Right atrium auricular region (tissue), 2 donors: ENCODE data around the gene TUBB6. TPM values are rescaled to one million over a fixed set of nuclear protein-coding genes. Genes with fewer than 3 reads are reported as not detected.
A peak's percentile ranks its signal among the peaks of the same experiment; 100 is the strongest.

Source experiments
- DNase-seq: peaks from one replicate; pipeline ENCODE4 v3.0.0-alpha.2; 2019; ENCODE audit warnings: low spot score
- H3K27ac ChIP-seq, 2 donors: fragments of 200-600 bp; sonication (generic); 1 replicate in 1 of 2; 2 replicates in 1 of 2; pipeline ENCODE4 v1.5.1; 2016 to 2019
- H3K27me3 ChIP-seq, 2 donors: fragments of 200-600 bp; sonication (generic); one replicate each; pipeline versions ENCODE4 v1.5.1 to v1.6.0; 2017 to 2019
- H3K36me3 ChIP-seq: fragments of 200-600 bp; sonication (generic); one replicate; pipeline ENCODE4 v1.5.1; 2016
- H3K4me1 ChIP-seq, 2 donors: fragments of 200-600 bp; sonication (generic); one replicate each; pipeline versions ENCODE4 v1.5.1 to v1.6.0; 2017 to 2019
- H3K4me3 ChIP-seq, 2 donors: fragments of 200-600 bp; sonication (generic); 1 replicate in 1 of 2; 2 replicates in 1 of 2; pipeline ENCODE4 v1.5.1; 2017 to 2019; ENCODE audit warnings: mild to moderate bottlenecking in 1 of 2, moderate library complexity in 1 of 2
- H3K9me3 ChIP-seq, 2 donors: fragments of 200-600 bp; sonication (generic); one replicate each; pipeline ENCODE4 v1.5.1; 2019
- CTCF ChIP-seq, 2 donors: fragments of 200-600 bp; sonication (generic); IDR thresholded peaks; one replicate each; pipeline ENCODE4 v1.5.1; 2019; ENCODE audit warnings: antibody characterized with exemption in 2 of 2
- total RNA-seq, 2 donors: library from RNA; depleted of rRNA; stranded (reverse); fragments of >200 nt; gene quantifications; one replicate each; pipeline ENCODE4 v1.1.0, GENCODE V29; 2016

TUBB6 gene
- total RNA-seq, 2 donors from 2014 or later: 158 to 337 TPM

GRCh38 chr18:12302391-12303147 is 5.5 kb upstream of the TUBB6 start:
- Histone ChIP-seq H3K36me3 (no peaks in the 10 kb centered on the region), H3K9me3 (no peaks in the 10 kb centered on the region), H3K4me3 (no peak overlapping the region), H3K27me3 (no peaks in the 10 kb centered on the region), H3K27ac (no peak overlapping the region), H3K4me1 (peaks cover 0 to 15% of the 10 kb centered on the region in 2 donors)
- TF ChIP-seq CTCF (IDR thresholded peaks at IDR 0.05): no peak
- DNase-seq: no peak

- no peaks in the 10 kb centered on the region for H3K36me3 ChIP-seq
- no peak for DNase-seq
- H3K27ac ChIP-seq: no peak overlapping the region
- H3K27me3 ChIP-seq: no peaks in the 10 kb centered on the region
- H3K4me3 ChIP-seq: no peak overlapping the region
- TF ChIP-seq CTCF (IDR thresholded peaks at IDR 0.05): no peak
- peaks cover 0 to 20% of the 10 kb centered on the region in 2 donors for H3K4me1 ChIP-seq
- no peaks in the 10 kb centered on the region for H3K9me3 ChIP-seq
Observed at GRCh38 chr18:12304351-12305210, 3.5 kb upstream of the TUBB6 start.

- H3K9me3 ChIP-seq: no peaks in the 10 kb centered on the region
- H3K4me1 ChIP-seq: peaks cover 0 to 26% of the 10 kb centered on the region in 2 donors
- no peak overlapping the region for H3K27ac ChIP-seq
- DNase-seq: no peak
- H3K36me3 ChIP-seq: no peaks in the 10 kb centered on the region
- no peak for TF ChIP-seq CTCF (IDR thresholded peaks at IDR 0.05)
- no peak overlapping the region for H3K4me3 ChIP-seq
- H3K27me3 ChIP-seq: no peaks in the 10 kb centered on the region
Observed at GRCh38 chr18:12305211-12305610, 2.8 kb upstream of the TUBB6 start.

- H3K27ac ChIP-seq: peak overlapping the region; percentile 90 to 99
- H3K4me3 ChIP-seq: peak overlapping the region in 1 of 2 donors; percentile 81
- no peak for TF ChIP-seq CTCF (IDR thresholded peaks at IDR 0.05)
- peaks cover 0 to 35% of the 10 kb centered on the region in 2 donors for H3K4me1 ChIP-seq
- no peaks in the 10 kb centered on the region for H3K9me3 ChIP-seq
- H3K36me3 ChIP-seq: peaks cover 7% of the 10 kb centered on the region
- H3K27me3 ChIP-seq: no peaks in the 10 kb centered on the region
- no peak for DNase-seq
Observed at GRCh38 chr18:12305930-12306629, 2.0 kb upstream of the TUBB6 start.

- Histone ChIP-seq H3K36me3 (peaks cover 17% of the 10 kb centered on the region), H3K9me3 (peaks cover 0 to 2% of the 10 kb centered on the region in 2 donors), H3K4me3 (peak overlapping the region; percentile 77 to 81), H3K4me1 (peaks cover 0 to 35% of the 10 kb centered on the region in 2 donors), H3K27me3 (no peaks in the 10 kb centered on the region), H3K27ac (peak overlapping the region; percentile 90 to 99)
- DNase-seq: peak; percentile 77
- TF ChIP-seq CTCF (IDR thresholded peaks at IDR 0.05): peak in 1 of 2 donors; percentile 40
Observed at GRCh38 chr18:12306752-12307700, 1.0 kb upstream of the TUBB6 start.
